K562 (cell line): Measurements from ENCODE around the gene CCDC27. TPM values are rescaled to one million over a fixed set of nuclear protein-coding genes. Genes with fewer than 3 reads are reported as not detected.

ENCODE experiments used
- ATAC-seq: fragments of 200-7000 bp; cut with Tn5 transposase; 3 replicates; pipeline ENCODE4 v1.9.1; 2020; ENCODE audit warnings: moderate library complexity
- BruUV-seq: library from RNA; stranded (reverse); fragments of 400-500 nt; replicated peaks from 2 replicates; lab custom pipeline; 2021; lab: Mats Ljungman, UMichigan
- CTCF ChIA-PET: fragments of 300-600 bp; formaldehyde crosslinking; extraction: SDS; loops from one replicate; lab custom pipeline; 2021; ENCODE audit warnings: low intra/inter-chr PET ratio; lab: Yijun Ruan, JAX
- POLR2A ChIA-PET: fragments of 300-600, 350-650 bp; sonication (Branson Sonifier 250); formaldehyde crosslinking; extraction: SDS; loops from one replicate; lab custom pipeline; 2021; ENCODE audit warnings: antibody characterized with exemption, inconsistent platforms; lab: Yijun Ruan, JAX
- DNase-seq, 4 experiments: peaks; one replicate each; pipeline versions ENCODE4 v3.0.0 to v3.0.0-alpha.2; 2011 to 2018; ENCODE audit warnings: low spot score in 3 of 4, mixed read lengths in 3 of 4; ENCODE audit errors: extremely low read depth in 1 of 4
- FAIRE-seq: peaks from 2 replicates; lab custom pipeline; 2011; peaks lifted over from hg19 to GRCh38; lab: Jason Lieb, UNC
- H2AFZ ChIP-seq: 2 replicates; pipeline ENCODE4 v1.6.0; 2011; ENCODE audit warnings: low read depth, low read length, control low read depth, inconsistent platforms
- H3K27ac ChIP-seq: fragments of 200-600 bp; 3 replicates; pipeline ENCODE4 v1.8.0; 2011; ENCODE audit warnings: low read depth, mild to moderate bottlenecking, control low read depth, inconsistent platforms, low read length, moderate library complexity, mixed read lengths; ENCODE audit errors: extremely low read depth
- H3K27me3 ChIP-seq, 2 experiments: fragments of 300-600 bp in 1 of 2; 2 replicates in 1 of 2; 3 replicates in 1 of 2; pipeline versions ENCODE4 v1.6.0 to v1.8.0; 2011; ENCODE audit warnings: inconsistent platforms in 2 of 2, low read length in 2 of 2, mild to moderate bottlenecking in 1 of 2, mixed read lengths in 1 of 2, moderate library complexity in 1 of 2; ENCODE audit not compliant: control insufficient read depth in 2 of 2, insufficient read depth in 2 of 2
- H3K36me3 ChIP-seq: fragments of 300-600 bp; 3 replicates; pipeline ENCODE4 v1.8.0; 2011; ENCODE audit warnings: mild to moderate bottlenecking, low read length, inconsistent platforms; ENCODE audit not compliant: control insufficient read depth, insufficient read depth
- H3K4me1 ChIP-seq, 2 experiments: fragments of 200-600 bp in 1 of 2; replicated peaks in 1 of 2; 2 replicates in 1 of 2; 3 replicates in 1 of 2; pipeline versions ENCODE4 v1.5.1 to v1.8.0; 2011; ENCODE audit warnings: inconsistent platforms in 2 of 2, low read length in 2 of 2, mild to moderate bottlenecking in 1 of 2, mixed read lengths in 1 of 2, moderate library complexity in 1 of 2; ENCODE audit not compliant: control insufficient read depth in 2 of 2, insufficient read depth in 2 of 2
- H3K4me2 ChIP-seq: 2 replicates; pipeline ENCODE4 v1.6.1; 2011; ENCODE audit warnings: low read length, control low read depth, inconsistent platforms, mixed read lengths; ENCODE audit not compliant: insufficient read depth
- H3K4me3 ChIP-seq: fragments of 200-600 bp; sonication (generic), shearing (Covaris generic); 2 replicates; pipeline ENCODE4 v1.5.1; 2016; ENCODE audit warnings: control low read depth, inconsistent platforms
- H3K79me2 ChIP-seq: fragments of 200-600 bp; 3 replicates; pipeline ENCODE4 v1.8.0; 2011; ENCODE audit warnings: low read length, inconsistent platforms; ENCODE audit not compliant: control insufficient read depth, insufficient read depth
- H3K9ac ChIP-seq, 2 experiments: 2 replicates each; pipeline versions ENCODE4 v1.6.0 to v1.6.1; 2011; ENCODE audit warnings: low read depth in 2 of 2, low read length in 2 of 2, control low read depth in 1 of 2, inconsistent platforms in 1 of 2, mild to moderate bottlenecking in 1 of 2, mixed read lengths in 1 of 2; ENCODE audit not compliant: insufficient read depth in 1 of 2
- H3K9me1 ChIP-seq: one replicate; pipeline ENCODE4 v1.6.0; 2011; ENCODE audit warnings: inconsistent platforms, mild to moderate bottlenecking, low read length, moderate library complexity; ENCODE audit not compliant: control insufficient read depth, insufficient read depth
- H3K9me3 ChIP-seq: replicated peaks from 2 replicates; pipeline ENCODE4 v1.5.1; 2011; ENCODE audit warnings: low read depth, low read length, inconsistent platforms; ENCODE audit not compliant: control insufficient read depth, insufficient read depth
- H4K20me1 ChIP-seq: replicated peaks from 2 replicates; pipeline ENCODE4 v1.6.1; 2011; ENCODE audit warnings: low read length, inconsistent platforms, mixed read lengths; ENCODE audit not compliant: control insufficient read depth, insufficient read depth
- HNRNPL ChIP-seq: fragments of 200-400 bp; formaldehyde crosslinking; IDR thresholded peaks from 2 replicates; pipeline ENCODE4 v1.6.1; 2017; ENCODE audit warnings: low read depth, mild to moderate bottlenecking, low read length
- L3MBTL2 ChIP-seq: fragments of 450-650 bp; IDR thresholded peaks from 2 replicates; pipeline ENCODE4 v1.6.1; 2016; ENCODE audit warnings: mild to moderate bottlenecking, moderate library complexity
- MCM3 ChIP-seq: fragments of 450-650 bp; IDR thresholded peaks from 2 replicates; pipeline ENCODE4 v1.6.1; 2016
- MYNN ChIP-seq, 2 experiments: sonication (generic); formaldehyde crosslinking in 1 of 2; IDR thresholded peaks; 2 replicates each; pipeline versions ENCODE4 v1.5.0 to v1.6.1; 2016 to 2020; ENCODE audit warnings: antibody characterized with exemption in 1 of 2, missing genetic modification reagents in 1 of 2
- NFIC ChIP-seq: fragments of 450-650 bp; IDR thresholded peaks from 2 replicates; pipeline ENCODE4 v1.6.1; 2017; ENCODE audit warnings: mild to moderate bottlenecking, inconsistent platforms
- NFXL1 ChIP-seq: fragments of 450-650 bp; formaldehyde crosslinking; IDR thresholded peaks from 2 replicates; pipeline ENCODE4 v1.4.0; 2021; ENCODE audit warnings: mild to moderate bottlenecking
- NUFIP1 ChIP-seq: fragments of 450-650 bp; IDR thresholded peaks from 2 replicates; pipeline ENCODE4 v1.6.1; 2018; ENCODE audit not compliant: partially characterized antibody
- POLR2G ChIP-seq: fragments of 200-400 bp; formaldehyde crosslinking; IDR thresholded peaks from 2 replicates; pipeline ENCODE4 v1.6.1; 2017; ENCODE audit warnings: low read depth, mild to moderate bottlenecking, antibody characterized with exemption, low read length, moderate library complexity
- TOE1 ChIP-seq, 2 experiments: fragments of 450-650 bp in 1 of 2; sonication (generic) in 1 of 2; formaldehyde crosslinking in 1 of 2; IDR thresholded peaks; 2 replicates each; pipeline versions ENCODE4 v1.7.1 to v1.8.0; 2016 to 2022; ENCODE audit warnings: borderline replicate concordance in 2 of 2, mild to moderate bottlenecking in 2 of 2, antibody characterized with exemption in 1 of 2, inconsistent platforms in 1 of 2, low read depth in 1 of 2, missing genetic modification reagents in 1 of 2, moderate library complexity in 1 of 2
- WGBS: fragments of 100-300 bp; shearing (Covaris generic); methylation state at CpG from one replicate; pipeline ENCODE4 v1.1.6; 2016; ENCODE audit warnings: low coverage, mixed read lengths; ENCODE audit not compliant: insufficient coverage; ENCODE audit errors: missing lambda C conversion rate; 5-methylcytosine and 5-hydroxymethylcytosine counted together
- in situ Hi-C: fragments of 300-500 bp; cut with MboI; formaldehyde crosslinking; loops from 4 replicates; pipeline ENCODE4 v1.15.0; 2018; ENCODE audit warnings: inconsistent platforms, mixed read lengths
- intact Hi-C: fragments of 100-400 bp; cut with micrococcal nuclease; formaldehyde crosslinking; loops from 2 replicates; pipeline ENCODE4 v1.14.2; 2022
- polyA plus RNA-seq, 8 experiments: library from polyadenylated mRNA; depleted of rRNA in 4 of 8; stranded (reverse) in 5 of 8; unstranded in 3 of 8; fragments of >200 nt; fragmentation: Nextera tagmentation in 2 of 8; fragmentation: Illumina TruSeq in 1 of 8; extraction: Ambion mirVana in 2 of 8; extraction: Trizol in 1 of 8; gene quantifications; 2 replicates each; pipeline versions ENCODE4 v1.2.1 to v1.2.3, GENCODE V29; 2011 to 2014; ENCODE audit warnings: inconsistent platforms in 1 of 8, missing spikeins in 1 of 8
- total RNA-seq, 7 experiments: library from RNA; depleted of rRNA in 6 of 7; stranded (reverse); fragments of >200 nt in 6 of 7; fragmentation: Illumina TruSeq in 2 of 7; extraction: Trizol in 2 of 7; gene quantifications; 2 replicates each; pipeline versions ENCODE4 v1.2.1 to v1.2.3, GENCODE V29; 2011 to 2021; ENCODE audit warnings: low replicate concordance in 1 of 7

Gene CCDC27
- total and polyA plus RNA-seq, 9 of the 15 experiments (the other 6 are each of a cell fraction or from before 2014, with no cell fraction given): 0.01 to 0.04 TPM; not detected in 7

DNA sequence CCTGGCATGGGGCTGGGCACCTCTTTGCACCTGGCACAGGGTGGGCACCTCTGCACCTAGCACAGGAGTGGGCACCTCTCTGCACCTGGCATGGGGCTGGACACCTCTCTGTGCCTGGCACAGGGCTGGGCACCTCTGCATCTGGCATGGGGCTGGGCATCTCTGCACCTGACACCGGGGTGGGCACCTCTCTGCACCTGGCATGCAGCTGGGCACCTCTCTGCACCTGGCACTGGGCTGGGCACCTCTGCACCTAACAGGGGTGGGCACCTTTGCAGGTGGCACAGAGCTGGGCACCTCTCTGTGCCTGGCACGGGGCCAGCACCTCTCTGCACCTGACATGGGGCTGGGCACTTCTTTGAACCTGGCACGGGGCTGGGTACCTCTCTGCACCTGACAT, 29.4 kb upstream of the CCDC27 start:
- in situ Hi-C loops (no loop called here), intact Hi-C loops (loop anchor here (5.0 kb wide), 1 partner anchor 96 kb away; the partner anchor contains the start of gene TPRG1L)
- POLR2A ChIA-PET: no interaction called here
- WGBS: 0% methylated on average over 3 of the region's 3 CpGs
- DNase-seq: no peak
- no peak overlapping the region for H3K27ac ChIP-seq
- no peak overlapping the region for H3K4me2 ChIP-seq
- no peak overlapping the region for H2AFZ ChIP-seq
- FAIRE-seq: no peak
- H3K27me3 ChIP-seq: peaks cover 20 to 51% of the 10 kb centered on the region in 2 experiments; a peak in 4 of 5 replicates
- CTCF ChIA-PET: no interaction called here
- BruUV-seq: no TSS peak
- no peak overlapping the region for H3K4me3 ChIP-seq
- H3K79me2 ChIP-seq: no peaks in the 10 kb centered on the region
- no peaks in the 10 kb centered on the region for H3K36me3 ChIP-seq
- H3K9ac ChIP-seq: no peak overlapping the region
- no peak for TF ChIP-seq NFXL1 (CRISPR knock-in tag)
- TF ChIP-seq TOE1 (IDR thresholded peaks at IDR 0.05; ENCODE audit: borderline replicate concordance): no peak
- TF ChIP-seq TOE1 (CRISPR knock-in tag; IDR thresholded peaks at IDR 0.05; ENCODE audit: borderline replicate concordance, low read depth): no peak
- peak; percentile 67 for TF ChIP-seq NFIC
- no peak for TF ChIP-seq MCM3
- 0 out of 2 replicates have a peak, but pooled peaks have one; percentile 7 for TF ChIP-seq POLR2G
- TF ChIP-seq L3MBTL2: no peak
- TF ChIP-seq MYNN (IDR thresholded peaks at IDR 0.05): 0 out of 2 replicates have a peak, but pooled peaks have one; percentile 3
- TF ChIP-seq MYNN (CRISPR knock-in tag; IDR thresholded peaks at IDR 0.05): no peak
- peak; percentile 91 for TF ChIP-seq HNRNPL
- no peak for TF ChIP-seq NUFIP1
- peaks cover 0 to 54% of the 10 kb centered on the region in 2 experiments; a peak in 3 of 5 replicates for H3K4me1 ChIP-seq
- H3K9me1 ChIP-seq: peaks cover 1% of the 10 kb centered on the region
- no peak for ATAC-seq
- H3K9me3 ChIP-seq: no peaks in the 10 kb centered on the region
- H4K20me1 ChIP-seq: peaks cover 19% of the 10 kb centered on the region
